ENCODE results near the gene HMMR. TPM values are rescaled to one million over a fixed set of nuclear protein-coding genes. Genes with fewer than 3 reads are reported as not detected.
"Not testable (repeated sequence)": the region's sequence is repeated elsewhere in the genome, so short reads cannot be mapped to it uniquely, and the experiment has no call there.

The HMMR gene
- total RNA-seq, 1 experiment from 2014 or later = 52.9 TPM

- no peak for DNase-seq (ENCODE audit: low read depth, low spot score)
- in situ Hi-C loops (cut with HindIII; ENCODE audit: low pct_unique_long_range_greater_than_20kb, low sequenced_read_pairs) = no loop called here
Measured at GRCh38 chr5:163535290-163535689, 74.9 kb downstream of the HMMR start.

- in situ Hi-C loops (cut with HindIII; ENCODE audit: low pct_unique_long_range_greater_than_20kb, low sequenced_read_pairs) = not testable (repeated sequence)
Measured at GRCh38 chr5:163536442-163536841, 76.0 kb downstream of the HMMR start.

GRCh38 chr5:163540696-163541095 lies 80.3 kb downstream of the HMMR start:
- in situ Hi-C loops (cut with HindIII; ENCODE audit: low pct_unique_long_range_greater_than_20kb, low sequenced_read_pairs) = no loop called here
- no peak for DNase-seq (ENCODE audit: low read depth, low spot score)

More at GRCh38 chr5:163536442-163536841, 76.0 kb downstream of the HMMR start:
- not testable (repeated sequence) for DNase-seq (ENCODE audit: low read depth, low spot score)

Small RNA genes lying within 50 kb of the gene (small RNA-seq; reads per million reads assigned to genes)
- gene AC008723.1 = 0 reads per million in 2 experiments

Other genes starting within 250 kb of the HMMR start
- 236 and 248 TPM in 2 replicates for gene CCNG1, start 23.0 kb upstream of the HMMR start, total RNA-seq (2014; rRNA removed; shearing (Covaris generic))
- 6.1 and 6.3 TPM in 2 replicates for gene NUDCD2, start 530 bp upstream of the HMMR start, total RNA-seq (2014; rRNA removed; shearing (Covaris generic))
- gene MAT2B, start 45.0 kb downstream of the HMMR start, total RNA-seq (2014; rRNA removed; shearing (Covaris generic)) = 43.2 and 48.9 TPM in 2 replicates